ENCODE measurements around the gene BCAP31. TPM values are rescaled to one million over a fixed set of nuclear protein-coding genes. Genes with fewer than 3 reads are reported as not detected.

Gene BCAP31
- total and polyA plus RNA-seq, 2 of the 13 experiments (the other 11 are each of a cell fraction or from before 2014, with no cell fraction given) = 139 to 178 TPM

DNA sequence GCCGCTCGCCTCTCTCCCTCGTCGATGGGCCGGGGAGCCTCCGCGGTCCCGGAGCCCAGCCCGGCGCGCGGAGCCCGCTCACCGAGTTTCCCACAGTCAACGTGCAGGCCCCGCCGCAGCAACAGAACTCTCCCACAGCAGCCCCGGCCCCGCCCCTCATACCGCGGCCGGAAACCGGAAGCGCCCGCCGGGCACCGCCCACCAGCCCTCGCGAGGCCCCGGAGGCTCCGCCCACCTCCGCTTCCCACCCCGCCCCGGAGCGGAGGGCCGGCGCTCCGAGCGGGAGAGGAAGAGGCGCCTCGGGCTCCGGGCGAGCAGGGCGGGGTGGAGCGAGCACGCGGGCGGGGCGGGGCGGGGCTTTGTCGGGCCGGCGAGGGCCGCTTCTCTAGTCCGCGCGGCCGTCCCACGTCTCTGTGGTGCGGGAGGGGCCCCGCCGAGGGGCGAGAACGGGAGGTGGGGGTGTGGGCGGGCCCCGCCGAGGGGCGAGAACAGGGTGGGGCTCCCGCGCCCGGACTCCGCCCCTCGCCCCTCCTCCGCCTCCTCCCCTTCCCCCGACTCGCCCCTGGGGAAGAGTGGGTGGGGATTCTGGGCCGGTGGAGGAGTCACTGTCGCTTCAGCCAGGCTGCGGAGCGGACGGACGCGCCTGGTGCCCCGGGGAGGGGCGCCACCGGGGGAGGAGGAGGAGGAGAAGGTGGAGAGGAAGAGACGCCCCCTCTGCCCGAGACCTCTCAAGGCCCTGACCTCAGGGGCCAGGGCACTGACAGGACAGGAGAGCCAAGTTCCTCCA, at the start of gene BCAP31, which contains the start of gene ABCD1 (continued):
- TF ChIP-seq, protein P1, sequence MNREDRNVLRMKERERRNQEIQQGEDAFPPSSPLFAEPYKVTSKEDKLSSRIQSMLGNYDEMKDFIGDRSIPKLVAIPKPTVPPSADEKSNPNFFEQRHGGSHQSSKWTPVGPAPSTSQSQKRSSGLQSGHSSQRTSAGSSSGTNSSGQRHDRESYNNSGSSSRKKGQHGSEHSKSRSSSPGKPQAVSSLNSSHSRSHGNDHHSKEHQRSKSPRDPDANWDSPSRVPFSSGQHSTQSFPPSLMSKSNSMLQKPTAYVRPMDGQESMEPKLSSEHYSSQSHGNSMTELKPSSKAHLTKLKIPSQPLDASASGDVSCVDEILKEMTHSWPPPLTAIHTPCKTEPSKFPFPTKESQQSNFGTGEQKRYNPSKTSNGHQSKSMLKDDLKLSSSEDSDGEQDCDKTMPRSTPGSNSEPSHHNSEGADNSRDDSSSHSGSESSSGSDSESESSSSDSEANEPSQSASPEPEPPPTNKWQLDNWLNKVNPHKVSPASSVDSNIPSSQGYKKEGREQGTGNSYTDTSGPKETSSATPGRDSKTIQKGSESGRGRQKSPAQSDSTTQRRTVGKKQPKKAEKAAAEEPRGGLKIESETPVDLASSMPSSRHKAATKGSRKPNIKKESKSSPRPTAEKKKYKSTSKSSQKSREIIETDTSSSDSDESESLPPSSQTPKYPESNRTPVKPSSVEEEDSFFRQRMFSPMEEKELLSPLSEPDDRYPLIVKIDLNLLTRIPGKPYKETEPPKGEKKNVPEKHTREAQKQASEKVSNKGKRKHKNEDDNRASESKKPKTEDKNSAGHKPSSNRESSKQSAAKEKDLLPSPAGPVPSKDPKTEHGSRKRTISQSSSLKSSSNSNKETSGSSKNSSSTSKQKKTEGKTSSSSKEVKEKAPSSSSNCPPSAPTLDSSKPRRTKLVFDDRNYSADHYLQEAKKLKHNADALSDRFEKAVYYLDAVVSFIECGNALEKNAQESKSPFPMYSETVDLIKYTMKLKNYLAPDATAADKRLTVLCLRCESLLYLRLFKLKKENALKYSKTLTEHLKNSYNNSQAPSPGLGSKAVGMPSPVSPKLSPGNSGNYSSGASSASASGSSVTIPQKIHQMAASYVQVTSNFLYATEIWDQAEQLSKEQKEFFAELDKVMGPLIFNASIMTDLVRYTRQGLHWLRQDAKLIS (CRISPR knock-in tag; IDR thresholded peaks at IDR 0.05) = no peak; the same call in 1 of the 2 replicates
- TF ChIP-seq MYPOP (CRISPR knock-in tag; IDR thresholded peaks at IDR 0.05) = no peak
- TF ChIP-seq TRIM22 (IDR thresholded peaks at IDR 0.05) = no peak
- no peak for TF ChIP-seq ZNF598 (CRISPR knock-in tag; IDR thresholded peaks at IDR 0.05; ENCODE audit: borderline replicate concordance)
- TF ChIP-seq ZNF383 (CRISPR knock-in tag; IDR thresholded peaks at IDR 0.05; ENCODE audit: borderline replicate concordance) = no peak
- TF ChIP-seq POLR2A (IDR thresholded peaks at IDR 0.05; ENCODE audit: insufficient read depth in 1 of 2, low read depth in 2 of 2, low read length in 2 of 2) = peak in 1 of 2 experiments; percentile 94; a peak in 2 of 4 replicates
- TF ChIP-seq ZFP1 (CRISPR knock-in tag; IDR thresholded peaks at IDR 0.05) = no peak
- TF ChIP-seq HOXA7 (CRISPR knock-in tag; IDR thresholded peaks at IDR 0.05) = no peak
- TF ChIP-seq ZNF547 (CRISPR knock-in tag; IDR thresholded peaks at IDR 0.05) = no peak
- TF ChIP-seq ARNTL (CRISPR knock-in tag; IDR thresholded peaks at IDR 0.05) = no peak
- no peak for TF ChIP-seq IRX3 (CRISPR knock-in tag; IDR thresholded peaks at IDR 0.05; ENCODE audit: borderline replicate concordance, low read depth)
- 0 out of 2 replicates have a peak, but pooled peaks have one; percentile 34 for TF ChIP-seq RXRA (CRISPR knock-in tag; IDR thresholded peaks at IDR 0.05)
- no peak for TF ChIP-seq REXO4 (CRISPR knock-in tag; IDR thresholded peaks at IDR 0.05; ENCODE audit: borderline replicate concordance)
- no peak for TF ChIP-seq ZUFSP (CRISPR knock-in tag; IDR thresholded peaks at IDR 0.05; ENCODE audit: borderline replicate concordance)
- no peak for TF ChIP-seq DNMT3B (CRISPR knock-in tag; conservative IDR thresholded peaks at IDR 0.05)
- TF ChIP-seq PHF21A (CRISPR knock-in tag; IDR thresholded peaks at IDR 0.05) = no peak
- TF ChIP-seq ZNF761 (CRISPR knock-in tag; conservative IDR thresholded peaks at IDR 0.05) = no peak
- TF ChIP-seq ZFP36L1 (CRISPR knock-in tag; IDR thresholded peaks at IDR 0.05) = no peak
- TF ChIP-seq ZNF138 (CRISPR knock-in tag; IDR thresholded peaks at IDR 0.05; ENCODE audit: low read depth) = no peak
- TF ChIP-seq, protein P2, sequence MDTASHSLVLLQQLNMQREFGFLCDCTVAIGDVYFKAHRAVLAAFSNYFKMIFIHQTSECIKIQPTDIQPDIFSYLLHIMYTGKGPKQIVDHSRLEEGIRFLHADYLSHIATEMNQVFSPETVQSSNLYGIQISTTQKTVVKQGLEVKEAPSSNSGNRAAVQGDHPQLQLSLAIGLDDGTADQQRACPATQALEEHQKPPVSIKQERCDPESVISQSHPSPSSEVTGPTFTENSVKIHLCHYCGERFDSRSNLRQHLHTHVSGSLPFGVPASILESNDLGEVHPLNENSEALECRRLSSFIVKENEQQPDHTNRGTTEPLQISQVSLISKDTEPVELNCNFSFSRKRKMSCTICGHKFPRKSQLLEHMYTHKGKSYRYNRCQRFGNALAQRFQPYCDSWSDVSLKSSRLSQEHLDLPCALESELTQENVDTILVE (CRISPR knock-in tag; IDR thresholded peaks at IDR 0.05) = peak; percentile 30; the same call in 1 of the 2 replicates
- TF ChIP-seq ZNF264 (CRISPR knock-in tag; IDR thresholded peaks at IDR 0.05) = no peak

All from HepG2 (cell line).